Pancreas (tissue), 10 donors: ENCODE measurements around the gene RALBP1. TPM values are rescaled to one million over a fixed set of nuclear protein-coding genes. Genes with fewer than 3 reads are reported as not detected.
"Not testable (repeated sequence)": the region's sequence is repeated elsewhere in the genome, so short reads cannot be mapped to it uniquely, and the experiment has no call there.

Experiments used
- ATAC-seq, 4 donors: fragments of 200-7000 bp; cut with Tn5 transposase; one replicate each; pipeline versions ENCODE4 v1.8.0 to v1.9.1; 2020; ENCODE audit warnings: mild to moderate bottlenecking in 4 of 4, moderate library complexity in 4 of 4
- DNase-seq, 6 donors: peaks; one replicate each; pipeline ENCODE4 v3.0.0-alpha.2; 2020
- FAIRE-seq: peaks from 2 replicates; lab custom pipeline; 2012; peaks lifted over from hg19 to GRCh38; lab: Jason Lieb, UNC
- H3K27ac ChIP-seq, 4 donors: fragments of 200-600 bp; sonication (generic); 1 replicate in 3 of 4; 2 replicates in 1 of 4; pipeline versions ENCODE4 v1.5.0 to v1.8.0; 2020
- H3K27me3 ChIP-seq, 4 donors: fragments of 200-600 bp; one replicate each; pipeline ENCODE4 v1.8.0; 2021
- H3K36me3 ChIP-seq, 3 donors: fragments of 200-600 bp; sonication (generic) in 1 of 3; one replicate each; pipeline versions ENCODE4 v1.5.0 to v1.8.0; 2020 to 2021
- H3K4me1 ChIP-seq, 3 donors: fragments of 200-600 bp; one replicate each; pipeline ENCODE4 v1.8.0; 2021
- H3K4me3 ChIP-seq, 4 donors: fragments of 200-600 bp; sonication (generic) in 2 of 4; one replicate each; pipeline versions ENCODE4 v1.5.0 to v1.8.0; 2020 to 2021
- H3K9me3 ChIP-seq, 4 donors: fragments of 200-600 bp; one replicate each; pipeline ENCODE4 v1.8.0; 2021
- CTCF ChIP-seq, 4 donors: fragments of 200-600 bp; sonication (generic) in 3 of 4; IDR thresholded peaks; one replicate each; pipeline versions ENCODE4 v1.5.0 to v1.8.0; 2021; ENCODE audit warnings: antibody characterized with exemption in 4 of 4
- WGBS, 2 donors: extraction: QIAGEN DNeasy Blood & Tissue Kit; methylation state at CpG; one replicate each; pipeline ENCODE4 v1.1.7; 2013; 5-methylcytosine and 5-hydroxymethylcytosine counted together
- intact Hi-C, 3 donors: fragments of 100-400 bp; cut with DNase I; formaldehyde crosslinking; loops; one replicate each; pipeline versions ENCODE4 v1.11.1 to v1.14.2; 2022
- polyA plus RNA-seq, 2 donors: library from polyadenylated mRNA; stranded (reverse); fragments of 200-250 nt; gene quantifications; one replicate each; pipeline ENCODE4 v1.2.3, GENCODE V29; 2013
- total RNA-seq, 6 donors: library from RNA; stranded (reverse); fragmentation: NEBNext Ultra II Directional in 4 of 6; extraction: Animal tissue kit (Norgen Biotek cat#: 25700) in 4 of 6; gene quantifications; one replicate each; pipeline versions ENCODE4 v1.2.1 to v1.2.4, GENCODE V29; 2021 to 2023
- donor health status: healthy with polysubstance abuse.
- donor health status: DM: no; HTN: no; CAD: no; lungs with moderate emphysema.
- donor health status: DM: no; HTN: no; CAD: no.
- donor health status: control.
- donor health status: control.
- donor health status: Bipolar disorder and iron deficiency.
- donor health status: DM: yes; HTN: yes; CAD: no.
- donor health status: DM: no; HTN: no; CAD: no.
- donor health status: DM: no; HTN: no; CAD: no.
- donor health status: DM: yes; HTN: yes; CAD: no.

The RALBP1 gene
- total and polyA plus RNA-seq, 8 donors = 6.7 to 30.5 (median 12.9) TPM

- H3K27me3 ChIP-seq = no peaks in the 10 kb centered on the region
- 80 to 88% methylated on average over 6 of the region's 6 CpGs for WGBS, 2 donors
- FAIRE-seq = no peak
- intact Hi-C loops = loop anchor here in 1 of 3 donors (10.0 kb wide), 1 partner anchor 1004 kb away; no protein-coding TSS in a partner anchor
- no peak for ATAC-seq
- H3K27ac ChIP-seq = no peak overlapping the region
- no peak for DNase-seq
- no peak for TF ChIP-seq CTCF (IDR thresholded peaks at IDR 0.05)
- no peak overlapping the region for H3K4me3 ChIP-seq
- no peaks in the 10 kb centered on the region for H3K36me3 ChIP-seq
- no peaks in the 10 kb centered on the region for H3K9me3 ChIP-seq
- no peaks in the 10 kb centered on the region for H3K4me1 ChIP-seq
Observed at GRCh38 chr18:9431296-9431695, 44.0 kb upstream of the RALBP1 start.

GRCh38 chr18:9433122-9433521 lies 42.2 kb upstream of the RALBP1 start:
- not testable (repeated sequence) for DNase-seq, H3K9me3 ChIP-seq, H3K4me1 ChIP-seq, H3K4me3 ChIP-seq, FAIRE-seq, H3K36me3 ChIP-seq, H3K27me3 ChIP-seq, ATAC-seq, H3K27ac ChIP-seq
- WGBS, 2 donors = 93 to 98% methylated on average over 10 of the region's 10 CpGs
- intact Hi-C loops = loop anchor here in 1 of 3 donors (10.0 kb wide), 1 partner anchor 1002 kb away; no protein-coding TSS in a partner anchor

GRCh38 chr18:9433671-9434121 lies 41.6 kb upstream of the RALBP1 start:
- FAIRE-seq = no peak
- no peak for DNase-seq
- Histone ChIP-seq H3K9me3 (no peaks in the 10 kb centered on the region), H3K27ac (no peak overlapping the region), H3K4me3 (no peak overlapping the region), H3K27me3 (no peaks in the 10 kb centered on the region), H3K4me1 (no peaks in the 10 kb centered on the region), H3K36me3 (no peaks in the 10 kb centered on the region)
- ATAC-seq = no peak
- 57 to 58% methylated on average over 10 of the region's 10 CpGs for WGBS, 2 donors
- no peak for TF ChIP-seq CTCF (IDR thresholded peaks at IDR 0.05)
- intact Hi-C loops = loop anchor here in 1 of 3 donors (10.0 kb wide), 1 partner anchor 1001 kb away; no protein-coding TSS in a partner anchor

- Histone ChIP-seq H3K27ac (no peak overlapping the region), H3K36me3 (no peaks in the 10 kb centered on the region), H3K9me3 (no peaks in the 10 kb centered on the region), H3K27me3 (no peaks in the 10 kb centered on the region), H3K4me3 (no peak overlapping the region), H3K4me1 (no peaks in the 10 kb centered on the region)
- ATAC-seq = no peak
- 82 to 83% methylated on average over 18 of the region's 18 CpGs for WGBS, 2 donors
- DNase-seq = no peak
- FAIRE-seq = no peak
- intact Hi-C loops = loop anchor here in 1 of 3 donors (10.0 kb wide), 1 partner anchor 1001 kb away; no protein-coding TSS in a partner anchor
- no peak for TF ChIP-seq CTCF (IDR thresholded peaks at IDR 0.05)
Observed at GRCh38 chr18:9434122-9434701, 41.1 kb upstream of the RALBP1 start.

- Histone ChIP-seq H3K9me3 (no peaks in the 10 kb centered on the region), H3K27ac (no peak overlapping the region), H3K36me3 (no peaks in the 10 kb centered on the region), H3K4me3 (no peak overlapping the region), H3K27me3 (no peaks in the 10 kb centered on the region), H3K4me1 (no peaks in the 10 kb centered on the region)
- no peak for FAIRE-seq
- WGBS, 2 donors = 91 to 94% methylated on average over 17 of the region's 17 CpGs
- TF ChIP-seq CTCF (IDR thresholded peaks at IDR 0.05) = no peak
- no peak for ATAC-seq
- DNase-seq = no peak
- intact Hi-C loops = loop anchor here in 1 of 3 donors (10.0 kb wide), 1 partner anchor 1000 kb away; no protein-coding TSS in a partner anchor
Observed at GRCh38 chr18:9435041-9435440, 40.3 kb upstream of the RALBP1 start.
